ENCODE data around the gene MPZL1.

DNA sequence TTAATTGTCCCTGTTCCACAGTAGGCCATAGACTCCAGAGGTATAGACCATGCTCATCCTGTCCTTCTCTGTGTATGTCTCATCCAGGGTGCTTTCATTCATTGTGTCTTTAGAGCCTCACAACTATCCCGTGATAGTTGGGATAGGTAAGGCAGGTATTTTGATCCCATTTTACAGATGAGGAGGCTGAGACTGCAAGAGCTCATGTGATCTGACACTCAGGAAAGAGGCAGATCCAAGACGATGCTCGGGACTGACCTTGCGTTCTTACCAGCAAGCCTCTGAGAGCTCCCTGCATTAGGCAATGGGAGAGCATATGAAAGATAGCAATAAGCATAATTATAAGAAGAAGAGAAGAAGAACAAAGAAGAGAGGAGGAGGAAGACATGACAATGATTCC, 49.0 kb upstream of the MPZL1 start:
- TF ChIP-seq, protein P1, sequence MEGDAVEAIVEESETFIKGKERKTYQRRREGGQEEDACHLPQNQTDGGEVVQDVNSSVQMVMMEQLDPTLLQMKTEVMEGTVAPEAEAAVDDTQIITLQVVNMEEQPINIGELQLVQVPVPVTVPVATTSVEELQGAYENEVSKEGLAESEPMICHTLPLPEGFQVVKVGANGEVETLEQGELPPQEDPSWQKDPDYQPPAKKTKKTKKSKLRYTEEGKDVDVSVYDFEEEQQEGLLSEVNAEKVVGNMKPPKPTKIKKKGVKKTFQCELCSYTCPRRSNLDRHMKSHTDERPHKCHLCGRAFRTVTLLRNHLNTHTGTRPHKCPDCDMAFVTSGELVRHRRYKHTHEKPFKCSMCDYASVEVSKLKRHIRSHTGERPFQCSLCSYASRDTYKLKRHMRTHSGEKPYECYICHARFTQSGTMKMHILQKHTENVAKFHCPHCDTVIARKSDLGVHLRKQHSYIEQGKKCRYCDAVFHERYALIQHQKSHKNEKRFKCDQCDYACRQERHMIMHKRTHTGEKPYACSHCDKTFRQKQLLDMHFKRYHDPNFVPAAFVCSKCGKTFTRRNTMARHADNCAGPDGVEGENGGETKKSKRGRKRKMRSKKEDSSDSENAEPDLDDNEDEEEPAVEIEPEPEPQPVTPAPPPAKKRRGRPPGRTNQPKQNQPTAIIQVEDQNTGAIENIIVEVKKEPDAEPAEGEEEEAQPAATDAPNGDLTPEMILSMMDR (IDR thresholded peaks at IDR 0.05), result no peak
- no peak for TF ChIP-seq POLR2A (IDR thresholded peaks at IDR 0.05)

Measured in uterus (tissue), 2 donors.